ENCODE results near the gene ETV6.

GRCh38 chr12:11893998-11894397, 244.5 kb downstream of the ETV6 start:
- TF ChIP-seq POLR2A (IDR thresholded peaks at IDR 0.05) (no peak), CTCF (IDR thresholded peaks at IDR 0.05) (no peak)

All from uterus (tissue), 2 donors.